PC-3 (cell line): ENCODE results near the gene STX11.

Source experiments
- CTCF ChIP-seq: fragments of 300-600 bp; sonication (generic); conservative IDR thresholded peaks from 2 replicates; pipeline ENCODE4 v1.5.1; 2017; ENCODE audit warnings: antibody characterized with exemption, low read depth, mild to moderate bottlenecking, low read length
- EZH2 ChIP-seq: fragments of 300-600 bp; sonication (generic); IDR thresholded peaks from one replicate; pipeline ENCODE4 v1.6.1; 2017; ENCODE audit warnings: antibody characterized with exemption, mild to moderate bottlenecking, low read length; ENCODE audit not compliant: unreplicated experiment
- EZH2phosphoT487 ChIP-seq: fragments of 300-600 bp; sonication (generic); IDR thresholded peaks from 2 replicates; pipeline ENCODE4 v1.6.1; 2018; ENCODE audit warnings: mild to moderate bottlenecking, antibody characterized with exemption, low read length, borderline replicate concordance

- no peak for TF ChIP-seq EZH2
- no peak for TF ChIP-seq CTCF
- TF ChIP-seq EZH2phosphoT487, result no peak
These were observed 40.1 kb upstream of the STX11 start for GRCh38 chr6:144110210-144110609.
